HCEC 1CT (cell line): ENCODE results near the gene GPSM1.
"Not testable (repeated sequence)": the region's sequence is repeated elsewhere in the genome, so short reads cannot be mapped to it uniquely, and the experiment has no call there.

Source experiments
- DNase-seq: peaks from one replicate; pipeline ENCODE4 v3.0.0-alpha.2; 2017

The GPSM1 gene

GRCh38 chr9:136401173-136401922, 74.0 kb downstream of the GPSM1 start:
- no peak for DNase-seq

GRCh38 chr9:136402067-136402466, 74.7 kb downstream of the GPSM1 start:
- DNase-seq, result no peak

- no peak for DNase-seq
Observed at GRCh38 chr9:136403538-136403914, 76.2 kb downstream of the GPSM1 start.

GRCh38 chr9:136403915-136404800, 76.8 kb downstream of the GPSM1 start:
- no peak for DNase-seq

- no peak for DNase-seq
Observed at GRCh38 chr9:136404801-136405136, 77.4 kb downstream of the GPSM1 start.

DNA sequence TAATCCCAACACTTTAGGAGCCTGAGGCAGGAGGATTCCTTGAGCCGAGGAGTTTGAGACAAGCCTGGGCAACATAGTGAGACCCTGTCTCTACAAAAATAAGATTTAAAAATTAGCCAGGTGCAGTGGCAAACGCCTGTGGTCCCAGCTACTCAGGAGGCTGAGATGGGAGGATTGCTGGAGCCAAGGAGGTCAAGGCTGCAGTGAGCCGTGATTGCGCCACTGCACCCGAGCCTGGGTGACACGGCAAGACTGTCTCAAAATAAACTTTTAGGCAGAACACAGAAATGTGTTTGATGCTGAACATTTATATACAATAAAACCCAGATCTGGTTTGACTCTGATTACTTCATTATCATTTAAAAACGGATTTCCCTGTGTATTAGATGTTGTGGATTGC, 78.1 kb downstream of the GPSM1 start:
- no peak for DNase-seq

DNA sequence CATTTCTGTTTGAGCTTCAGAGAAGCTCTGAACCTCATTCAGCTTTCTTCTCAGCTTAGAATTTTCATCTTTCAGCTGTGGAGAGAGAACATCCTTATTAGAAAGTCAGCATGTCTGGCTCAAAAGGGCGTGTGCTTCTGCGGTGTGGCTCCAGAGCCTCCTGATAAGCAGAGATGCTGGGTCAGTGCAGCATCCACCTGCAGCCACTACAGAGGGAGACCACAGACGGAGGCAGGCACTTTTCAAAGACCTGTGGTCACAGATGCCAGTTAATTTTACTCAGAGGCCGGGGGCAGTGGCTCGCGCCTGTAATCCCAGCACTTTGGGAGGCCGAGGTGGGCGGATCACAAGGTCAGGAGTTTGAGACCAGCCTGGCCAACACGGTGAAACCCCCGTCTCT, 78.6 kb downstream of the GPSM1 start:
- DNase-seq, result not testable (repeated sequence)

- DNase-seq, result not testable (repeated sequence)
Observed at GRCh38 chr9:136407061-136407460, 79.7 kb downstream of the GPSM1 start.

DNA sequence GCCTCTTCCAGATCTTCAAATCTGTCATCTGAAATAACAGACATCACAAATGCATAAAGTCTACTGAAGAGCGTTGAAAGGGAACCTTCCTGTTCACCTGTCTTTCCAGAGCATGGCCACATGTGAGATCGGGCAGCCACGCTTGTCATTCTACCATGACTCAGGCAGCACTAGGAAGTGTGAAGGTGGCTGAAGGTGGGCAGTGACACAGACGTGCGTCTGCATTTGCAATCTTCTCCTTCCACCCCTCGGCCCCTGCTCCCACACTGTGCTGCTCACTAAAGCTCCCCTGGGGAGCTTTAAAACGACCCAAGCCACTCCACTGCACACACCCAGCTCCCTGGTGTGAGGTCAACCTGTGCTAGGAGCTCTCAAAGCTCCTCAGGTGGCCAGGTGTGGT, 80.6 kb downstream of the GPSM1 start:
- no peak for DNase-seq
